ENCODE results near the gene SPARCL1. TPM values are rescaled to one million over a fixed set of nuclear protein-coding genes. Genes with fewer than 3 reads are reported as not detected.

Gene SPARCL1
- polyA plus RNA-seq, 3 donors, result not detected

- Histone ChIP-seq H4K20me1 (ENCODE audit: insufficient read depth, low read length) (no peaks in the 10 kb centered on the region), H3K79me2 (ENCODE audit: insufficient read depth, low read length) (no peaks in the 10 kb centered on the region), H3K9ac (ENCODE audit: insufficient read depth, low read length, poor library complexity, severe bottlenecking) (no peak overlapping the region), H3K27me3 (ENCODE audit: control insufficient read depth in 2 of 2, insufficient read depth in 2 of 2, low read length in 2 of 2) (no peaks in the 10 kb centered on the region), H3K36me3 (replicated peaks in 1 of 2; ENCODE audit: control insufficient read depth in 1 of 2, insufficient read depth in 2 of 2, low read length in 2 of 2) (no peaks in the 10 kb centered on the region), H3K4me1 (ENCODE audit: control insufficient read depth in 1 of 2, insufficient read depth in 2 of 2, low read length in 2 of 2) (no peaks in the 10 kb centered on the region), H3K4me2 (replicated peaks; ENCODE audit: extremely low read depth, low read length, poor library complexity, severe bottlenecking) (no peak overlapping the region), H3K9me3 (replicated peaks in 1 of 2; ENCODE audit: control insufficient read depth in 1 of 2, insufficient read depth in 1 of 2, low read length in 2 of 2) (no peaks in the 10 kb centered on the region), H3K4me3 (replicated peaks in 1 of 3; ENCODE audit: low read depth in 2 of 3, low read length in 3 of 3) (no peak overlapping the region), H2AFZ (ENCODE audit: insufficient read depth, low read depth, low read length, poor library complexity, severe bottlenecking) (no peak overlapping the region), H3K27ac (ENCODE audit: low read depth in 1 of 2, low read length in 2 of 2) (no peak overlapping the region)
- no peaks in the 10 kb centered on the region for H3K4me1 Mint-ChIP-seq
- TF ChIP-seq CTCF (IDR thresholded peaks at IDR 0.05), result no peak
- no peak overlapping the region for H3K27ac Mint-ChIP-seq
- H3K36me3 Mint-ChIP-seq, result no peaks in the 10 kb centered on the region
- no peak for DNase-seq
- intact Hi-C loops (cut with micrococcal nuclease), result no loop called here
- H3K4me3 Mint-ChIP-seq, result no peak overlapping the region
- peaks cover 0 to 5% (median 2%) of the 10 kb centered on the region in 3 donors for H3K27me3 Mint-ChIP-seq (ENCODE audit: low read depth in 3 of 3)
- peaks cover 2 to 11% (median 6%) of the 10 kb centered on the region in 7 donors for H3K9me3 Mint-ChIP-seq
Measured at GRCh38 chr4:87481377-87481776, 47.8 kb downstream of the SPARCL1 start.

- no peak overlapping the region for H3K9ac ChIP-seq (ENCODE audit: insufficient read depth, low read length, poor library complexity, severe bottlenecking)
- no peak for DNase-seq
- Mint-ChIP-seq H3K4me1 (no peaks in the 10 kb centered on the region), H3K27ac (no peak overlapping the region), H3K4me3 (no peak overlapping the region), H3K27me3 (ENCODE audit: low read depth in 3 of 3) (peaks cover 0 to 5% (median 2%) of the 10 kb centered on the region in 3 donors), H3K9me3 (peaks cover 0 to 6% (median 3%) of the 10 kb centered on the region in 7 donors), H3K36me3 (no peaks in the 10 kb centered on the region)
- H3K9me3 ChIP-seq (replicated peaks in 1 of 2; ENCODE audit: control insufficient read depth in 1 of 2, insufficient read depth in 1 of 2, low read length in 2 of 2), result no peaks in the 10 kb centered on the region
- no peak overlapping the region for H3K27ac ChIP-seq (ENCODE audit: low read depth in 1 of 2, low read length in 2 of 2)
- no peak overlapping the region for H3K4me2 ChIP-seq (replicated peaks; ENCODE audit: extremely low read depth, low read length, poor library complexity, severe bottlenecking)
- H3K4me3 ChIP-seq (replicated peaks in 1 of 3; ENCODE audit: low read depth in 2 of 3, low read length in 3 of 3), result no peak overlapping the region
- H3K79me2 ChIP-seq (ENCODE audit: insufficient read depth, low read length), result no peaks in the 10 kb centered on the region
- no peak overlapping the region for H2AFZ ChIP-seq (ENCODE audit: insufficient read depth, low read depth, low read length, poor library complexity, severe bottlenecking)
- no CpG with 5 or more reads among the region's 1 CpG for WGBS (ENCODE audit: insufficient coverage)
- H3K36me3 ChIP-seq (replicated peaks in 1 of 2; ENCODE audit: control insufficient read depth in 1 of 2, insufficient read depth in 2 of 2, low read length in 2 of 2), result no peaks in the 10 kb centered on the region
- H3K27me3 ChIP-seq (ENCODE audit: control insufficient read depth in 2 of 2, insufficient read depth in 2 of 2, low read length in 2 of 2), result no peaks in the 10 kb centered on the region
- H4K20me1 ChIP-seq (ENCODE audit: insufficient read depth, low read length), result no peaks in the 10 kb centered on the region
- H3K4me1 ChIP-seq (ENCODE audit: control insufficient read depth in 1 of 2, insufficient read depth in 2 of 2, low read length in 2 of 2), result no peaks in the 10 kb centered on the region
- intact Hi-C loops (cut with micrococcal nuclease), result no loop called here
- TF ChIP-seq CTCF (IDR thresholded peaks at IDR 0.05), result no peak
Measured at GRCh38 chr4:87478732-87479250, 50.4 kb downstream of the SPARCL1 start.

Measured in CD14-positive monocyte (primary cell).